ENCODE results near the gene KIF21B.
A peak's percentile ranks its signal among the peaks of the same experiment; 100 is the strongest.

The KIF21B gene

DNA sequence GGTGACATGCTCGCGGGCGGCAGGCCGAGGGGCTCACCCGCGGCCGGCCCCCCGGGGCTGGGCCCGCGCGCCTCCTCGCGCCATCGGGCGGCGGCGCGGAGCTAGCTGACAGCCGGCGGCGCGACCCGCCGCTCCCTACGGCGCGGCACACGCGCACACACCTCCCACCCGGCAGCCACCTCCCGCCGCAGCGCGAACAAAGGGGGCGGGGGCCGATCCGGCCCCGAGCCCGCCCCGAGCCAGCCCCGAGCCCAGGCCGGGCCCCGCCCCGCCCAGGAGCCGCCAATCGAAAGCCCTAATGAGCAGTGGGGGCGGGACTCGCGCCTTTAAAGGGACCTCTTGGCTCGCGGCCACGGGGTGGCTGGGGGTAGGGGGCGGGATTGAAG is at the start of gene KIF21B:
TSS of gene KIF21B (minus strand) at position 198 of the 386 bp plus-strand sequence. CDS start 331 bp downstream, outside the sequence.
- DNase-seq: peak; percentile 80

GRCh38 chr1:201072922-201073321 is 49.4 kb upstream of the KIF21B start:
- no peak for DNase-seq

GRCh38 chr1:201072149-201072548 is 48.6 kb upstream of the KIF21B start:
- DNase-seq: no peak

GRCh38 chr1:201069636-201070035 is 46.1 kb upstream of the KIF21B start:
- no peak for DNase-seq

GRCh38 chr1:201068976-201069375 is 45.5 kb upstream of the KIF21B start:
- no peak for DNase-seq

GRCh38 chr1:201066986-201067385 is 43.5 kb upstream of the KIF21B start:
- no peak for DNase-seq

DNA sequence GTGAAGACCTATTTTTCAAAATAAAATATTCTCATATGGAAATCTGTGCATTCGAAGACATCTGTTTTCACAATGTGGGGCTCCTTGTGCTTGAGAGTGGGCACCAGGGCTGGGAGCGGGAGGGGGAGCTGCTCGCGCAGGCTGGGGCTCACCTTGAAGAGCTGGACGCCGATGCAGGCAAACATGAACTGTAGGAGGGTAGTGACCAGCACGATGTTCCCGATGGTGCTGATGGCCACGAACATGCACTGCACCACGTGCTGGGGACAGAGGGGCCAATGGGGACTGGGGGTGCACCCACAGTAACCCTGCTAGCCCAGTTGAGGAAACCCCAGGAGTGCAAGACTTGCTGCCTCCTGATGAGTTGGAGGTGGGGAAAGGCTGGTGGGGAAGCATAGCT is 42.2 kb upstream of the KIF21B start:
- DNase-seq: no peak

- no peak for DNase-seq
Measured at GRCh38 chr1:201064806-201065205, 41.3 kb upstream of the KIF21B start.

DNA sequence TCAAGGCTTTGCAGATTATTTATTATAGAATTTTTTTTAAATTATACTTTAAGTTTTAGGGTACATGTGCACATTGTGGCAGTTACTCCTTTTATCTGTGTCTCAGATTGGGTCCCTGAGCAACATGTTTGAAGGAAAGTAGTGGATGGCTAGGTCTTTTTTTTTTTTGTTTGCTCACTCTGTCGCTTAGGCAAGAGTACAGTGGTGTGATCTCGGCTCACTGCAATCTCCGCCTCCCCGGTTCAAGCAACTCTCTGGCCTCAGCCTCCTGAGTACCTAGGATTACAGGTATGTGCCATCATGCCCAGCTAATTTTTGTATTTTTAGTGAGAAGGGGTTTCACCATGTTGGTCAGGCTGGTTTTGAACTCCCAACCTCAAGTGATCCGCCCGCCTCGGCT is 39.6 kb upstream of the KIF21B start:
- no peak for DNase-seq

- no peak for DNase-seq
Measured at GRCh38 chr1:201062511-201063091, 39.1 kb upstream of the KIF21B start.

- no peak for DNase-seq
Measured at GRCh38 chr1:201061886-201062285, 38.4 kb upstream of the KIF21B start.

DNA sequence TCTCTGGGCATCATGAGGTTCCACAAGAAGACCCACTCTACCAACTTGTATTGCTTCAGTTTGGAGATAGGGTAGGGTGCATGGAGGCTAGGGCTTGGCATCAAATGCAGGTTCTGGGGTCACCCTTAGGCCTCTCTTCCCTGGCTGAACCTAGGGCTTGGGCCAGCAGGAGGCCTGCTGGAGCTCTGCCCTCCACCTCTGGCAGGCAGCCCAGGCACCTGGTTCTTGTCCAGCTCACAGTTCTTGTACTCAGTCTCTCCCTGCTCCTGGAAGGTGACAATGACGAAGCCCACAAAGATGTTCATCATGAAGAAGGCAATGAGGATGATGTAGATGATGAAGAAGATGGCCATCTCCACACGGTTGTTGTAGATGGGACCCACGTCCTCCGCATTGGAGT is 37.5 kb upstream of the KIF21B start:
- no peak for DNase-seq

DNA sequence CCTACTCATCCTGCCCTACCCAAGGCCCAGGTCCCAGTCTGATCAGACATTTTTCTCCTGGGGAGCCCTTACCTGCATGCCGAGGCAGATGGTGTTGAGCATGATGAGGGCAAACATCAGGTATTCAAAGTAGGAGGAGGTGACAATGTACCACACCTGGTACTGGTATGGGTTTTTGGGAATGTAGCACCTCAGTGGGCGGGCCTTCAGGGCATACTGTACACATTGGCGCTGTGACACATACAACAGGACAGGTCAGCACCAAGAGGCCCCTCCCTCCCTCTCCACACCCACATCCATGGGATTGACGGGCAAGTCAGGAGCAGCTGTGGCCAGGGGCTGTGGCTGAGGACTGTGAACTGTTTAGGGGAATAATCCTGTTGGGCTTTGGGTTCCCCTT is 37.1 kb upstream of the KIF21B start:
- no peak for DNase-seq

- DNase-seq: no peak
Measured at GRCh38 chr1:201059871-201060555, 36.5 kb upstream of the KIF21B start.

- DNase-seq: no peak
Measured at GRCh38 chr1:201059401-201059800, 35.9 kb upstream of the KIF21B start.

GRCh38 chr1:201054091-201054543 is 30.6 kb upstream of the KIF21B start:
- DNase-seq: no peak

DNA sequence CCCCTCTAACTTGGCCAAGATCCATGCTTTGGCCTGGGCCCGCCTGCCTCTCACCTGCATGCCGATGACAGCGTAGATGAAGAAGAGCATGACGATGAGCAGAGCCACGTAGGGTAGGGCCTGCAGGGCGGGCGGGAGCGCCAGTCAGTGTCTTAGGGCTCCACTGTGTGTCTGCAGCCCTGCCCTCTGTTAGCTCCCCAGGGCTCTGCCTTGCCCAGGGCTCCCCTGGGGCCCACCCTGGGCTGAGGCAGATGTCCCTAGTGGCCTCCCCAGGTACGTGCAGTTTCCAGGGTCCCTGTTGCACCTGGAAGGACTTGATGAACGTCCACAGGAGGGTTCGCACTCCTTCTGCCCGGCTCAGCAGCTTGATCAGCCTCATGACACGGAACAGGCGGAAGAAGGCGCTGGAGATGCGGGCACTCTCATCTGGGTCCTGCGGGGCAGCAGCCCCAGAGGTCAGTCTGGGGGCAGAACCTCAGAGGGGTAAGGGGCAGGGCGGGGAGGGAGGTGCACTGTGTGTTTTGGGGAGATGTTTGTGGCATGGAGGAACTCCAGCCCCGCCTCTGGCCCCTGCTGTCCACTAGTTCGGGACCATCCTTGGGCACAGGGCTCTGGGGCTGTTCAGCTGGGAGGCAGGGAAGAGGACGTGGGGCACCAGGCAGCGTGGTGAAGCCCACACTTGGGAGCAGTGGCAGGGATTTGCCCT is 29.8 kb upstream of the KIF21B start:
- no peak for DNase-seq

DNA sequence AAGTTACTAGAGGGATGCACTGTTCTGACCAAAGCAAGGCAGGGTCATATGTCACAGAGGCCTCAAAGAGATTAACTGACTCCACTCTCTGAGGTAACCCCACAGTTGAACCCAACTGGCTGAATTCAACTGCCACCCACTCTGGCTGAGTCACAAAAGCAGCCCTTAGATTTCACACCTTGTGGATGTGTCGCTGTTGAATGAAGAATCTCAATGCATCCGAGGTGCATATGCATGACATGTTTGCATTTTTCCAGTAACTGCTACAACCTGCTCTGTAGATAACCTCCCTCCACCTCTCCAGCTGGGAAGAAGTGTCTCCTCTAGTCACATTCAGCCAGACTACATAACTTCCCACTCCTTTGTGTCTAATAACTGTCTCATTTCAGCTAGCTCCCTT is 27.9 kb upstream of the KIF21B start:
- DNase-seq: no peak

DNA sequence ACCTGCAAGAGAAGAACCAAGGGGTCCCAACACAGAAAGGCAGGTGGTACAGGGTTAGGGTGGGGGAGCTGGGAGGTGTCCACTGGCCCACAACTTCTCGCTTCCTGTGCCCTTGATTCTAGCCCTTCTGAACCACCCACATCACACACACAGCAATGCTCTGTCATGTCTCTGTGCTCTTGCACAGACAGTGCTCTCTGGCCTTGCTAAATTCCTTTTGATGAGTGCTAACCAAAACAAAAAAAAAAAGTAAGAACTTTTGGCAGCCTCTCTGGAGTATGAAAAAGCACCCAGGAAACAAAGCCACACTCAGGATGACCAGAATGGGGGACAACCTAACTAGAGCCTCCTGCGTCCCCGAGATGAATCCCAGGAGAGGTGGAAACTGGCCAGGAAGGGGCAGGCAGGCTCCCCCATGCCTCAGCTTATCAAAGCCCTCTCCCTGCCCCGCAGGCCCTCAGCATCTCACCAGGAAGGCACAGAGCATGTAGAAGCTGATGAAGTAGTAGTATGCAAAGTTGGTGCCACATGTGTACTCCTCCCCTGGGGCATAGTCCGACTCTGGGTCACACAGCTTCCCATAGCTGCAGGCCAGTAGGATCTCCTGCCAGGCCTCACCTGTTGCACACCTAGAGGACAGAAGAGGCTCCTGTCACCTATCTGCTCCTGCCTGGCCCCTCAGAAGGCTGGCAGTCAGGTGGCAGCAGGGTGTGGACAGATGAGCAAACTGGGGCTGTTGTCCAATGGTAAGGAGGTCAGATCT is 27.2 kb upstream of the KIF21B start:
- DNase-seq: no peak

DNA sequence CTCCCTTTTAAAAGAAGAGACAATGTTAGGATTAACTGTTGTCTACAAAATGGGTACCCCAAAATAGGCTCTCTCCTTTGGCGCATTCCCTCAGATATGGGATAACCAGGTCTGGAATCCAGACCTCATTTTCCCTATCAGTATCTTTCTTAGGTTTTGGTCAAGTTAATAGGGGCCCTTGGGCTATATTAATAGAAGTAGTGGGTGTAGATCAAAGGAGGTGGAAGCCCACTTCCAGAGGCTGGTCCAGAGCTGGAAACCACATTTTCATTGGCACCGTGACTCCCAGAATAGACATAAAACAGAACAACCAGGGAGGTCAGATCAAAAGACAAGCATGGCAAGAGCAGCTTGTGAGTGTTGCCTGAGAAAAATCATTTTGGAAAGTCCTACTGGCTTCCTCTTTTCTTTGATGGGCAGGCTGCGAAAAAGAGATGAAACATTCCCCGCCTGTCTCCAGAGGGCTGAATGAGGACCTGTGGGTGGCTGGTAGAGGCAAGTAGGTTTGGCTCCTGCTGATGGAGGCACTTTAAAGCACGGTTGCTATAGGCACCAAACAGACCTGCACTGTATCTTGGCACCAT is 25.8 kb upstream of the KIF21B start:
- DNase-seq: no peak

DNA sequence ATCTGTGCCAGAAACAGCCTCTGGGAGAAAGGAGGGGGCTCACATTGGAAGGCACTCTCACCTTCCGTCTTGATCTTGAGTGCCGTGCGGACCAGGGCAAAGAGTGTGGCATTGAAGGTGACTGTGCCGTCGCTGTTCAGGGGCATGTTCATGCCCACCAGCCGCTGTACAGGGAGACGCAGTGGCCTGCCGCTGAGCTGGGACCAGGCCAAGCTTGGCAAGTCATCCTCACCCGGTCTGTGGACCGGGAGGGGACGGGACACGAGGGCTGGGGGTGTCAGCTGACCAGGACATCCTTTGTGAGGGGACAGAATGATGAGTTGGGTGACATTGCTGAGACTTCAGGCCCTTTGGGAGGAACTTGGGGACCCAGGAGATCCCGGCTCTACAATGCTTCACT is 25.0 kb upstream of the KIF21B start:
- no peak for DNase-seq

DNA sequence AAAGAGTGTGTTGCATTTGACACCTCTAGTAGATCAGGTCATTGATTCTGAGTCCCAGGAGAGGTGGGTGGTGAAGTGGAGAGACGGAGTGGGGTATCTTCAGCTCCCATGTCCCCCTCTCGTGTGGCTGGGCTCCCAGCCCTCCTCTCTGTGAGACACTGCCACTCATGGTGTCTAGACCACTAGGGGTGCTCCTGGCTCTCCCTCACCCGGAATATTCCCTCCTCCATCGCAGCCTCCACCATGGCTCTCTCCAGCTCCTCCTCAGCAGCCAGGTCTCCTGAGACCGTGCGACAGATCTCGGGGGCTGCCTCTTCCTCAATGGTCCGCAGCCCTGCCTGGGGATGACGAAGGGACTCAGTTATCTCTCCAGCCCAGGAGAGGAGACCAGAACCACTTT is 20.6 kb upstream of the KIF21B start:
- DNase-seq: no peak
